DOHH2 (cell line): ENCODE results near the gene RAF1.

Source experiments
- H3F3A ChIP-seq: fragments of 200-600 bp; sonication (generic), shearing (Covaris generic); 2 replicates; pipeline ENCODE4 v1.6.0; 2016; ENCODE audit warnings: antibody characterized with exemption, mild to moderate bottlenecking; ENCODE audit not compliant: control insufficient read depth, insufficient read depth
- H3K27ac ChIP-seq: fragments of 200-600 bp; sonication (generic); 2 replicates; pipeline ENCODE4 v1.5.1; 2014; ENCODE audit warnings: low read depth, mild to moderate bottlenecking, low read length, moderate library complexity
- H3K27me3 ChIP-seq: fragments of 200-600 bp; sonication (generic); 2 replicates; pipeline ENCODE4 v1.6.1; 2014; ENCODE audit warnings: mild to moderate bottlenecking, low read length, mixed read lengths; ENCODE audit not compliant: control insufficient read depth
- H3K36me3 ChIP-seq: fragments of 200-600 bp; sonication (generic); 2 replicates; pipeline ENCODE4 v1.6.1; 2014; ENCODE audit warnings: mild to moderate bottlenecking, low read length, moderate library complexity, mixed read lengths; ENCODE audit not compliant: control insufficient read depth
- H3K4me1 ChIP-seq: fragments of 200-600 bp; sonication (generic); 2 replicates; pipeline ENCODE4 v1.6.1; 2014; ENCODE audit warnings: mild to moderate bottlenecking, low read length, mixed read lengths; ENCODE audit not compliant: control insufficient read depth
- H3K4me2 ChIP-seq: fragments of 200-600 bp; sonication (generic); 2 replicates; pipeline ENCODE4 v1.6.0; 2014; ENCODE audit warnings: mild to moderate bottlenecking, low read length, moderate library complexity
- H3K4me3 ChIP-seq: fragments of 200-600 bp; sonication (generic); 2 replicates; pipeline ENCODE4 v1.5.1; 2014; ENCODE audit warnings: mild to moderate bottlenecking, low read length, mixed read lengths
- H3K79me2 ChIP-seq: fragments of 200-600 bp; sonication (generic); 2 replicates; pipeline ENCODE4 v1.6.1; 2014; ENCODE audit warnings: mild to moderate bottlenecking, low read length, mixed read lengths; ENCODE audit not compliant: control insufficient read depth
- H3K9me2 ChIP-seq: fragments of 200-600 bp; sonication (generic); replicated peaks from 2 replicates; pipeline ENCODE4 v1.6.1; 2014; ENCODE audit warnings: mild to moderate bottlenecking, low read length, mixed read lengths; ENCODE audit not compliant: control insufficient read depth
- H3K9me3 ChIP-seq: fragments of 200-600 bp; sonication (generic); 2 replicates; pipeline ENCODE4 v1.6.1; 2014; ENCODE audit warnings: antibody characterized with exemption, low read length, mixed read lengths; ENCODE audit not compliant: control insufficient read depth, insufficient read depth
- H4K20me1 ChIP-seq: fragments of 200-600 bp; sonication (generic); 2 replicates; pipeline ENCODE4 v1.6.0; 2014; ENCODE audit warnings: low read depth, mild to moderate bottlenecking, antibody characterized with exemption, low read length, moderate library complexity; ENCODE audit not compliant: control insufficient read depth, insufficient read depth
- EZH2phosphoT487 ChIP-seq: fragments of 200-600 bp; sonication (generic); IDR thresholded peaks from 2 replicates; pipeline ENCODE4 v1.6.1; 2017; ENCODE audit warnings: borderline replicate concordance, mild to moderate bottlenecking, antibody characterized with exemption, low read length, moderate library complexity, mixed read lengths
- TF ChIP-seq, protein P1 (sequence below): fragments of 200-600 bp; sonication (generic); IDR thresholded peaks from one replicate; pipeline ENCODE4 v1.5.1; 2014; ENCODE audit warnings: antibody characterized with exemption, mild to moderate bottlenecking, low read depth, low read length; ENCODE audit not compliant: poor library complexity, severe bottlenecking

RAF1 gene

GRCh38 chr3:12579905-12580304 is 84.0 kb downstream of the RAF1 start:
- peaks cover 3% of the 10 kb centered on the region; the same call in 1 of the 2 replicates for H4K20me1 ChIP-seq
- H3K79me2 ChIP-seq = no peaks in the 10 kb centered on the region
- H3F3A ChIP-seq = peaks cover 8% of the 10 kb centered on the region; the same call in 1 of the 2 replicates
- no peak overlapping the region for H3K4me3 ChIP-seq
- peaks cover 68% of the 10 kb centered on the region for H3K36me3 ChIP-seq
- H3K27me3 ChIP-seq = no peaks in the 10 kb centered on the region
- H3K4me2 ChIP-seq = no peak overlapping the region
- H3K9me3 ChIP-seq = no peaks in the 10 kb centered on the region
- H3K9me2 ChIP-seq = no peaks in the 10 kb centered on the region
- no peak for TF ChIP-seq EZH2phosphoT487
- TF ChIP-seq, protein P1, sequence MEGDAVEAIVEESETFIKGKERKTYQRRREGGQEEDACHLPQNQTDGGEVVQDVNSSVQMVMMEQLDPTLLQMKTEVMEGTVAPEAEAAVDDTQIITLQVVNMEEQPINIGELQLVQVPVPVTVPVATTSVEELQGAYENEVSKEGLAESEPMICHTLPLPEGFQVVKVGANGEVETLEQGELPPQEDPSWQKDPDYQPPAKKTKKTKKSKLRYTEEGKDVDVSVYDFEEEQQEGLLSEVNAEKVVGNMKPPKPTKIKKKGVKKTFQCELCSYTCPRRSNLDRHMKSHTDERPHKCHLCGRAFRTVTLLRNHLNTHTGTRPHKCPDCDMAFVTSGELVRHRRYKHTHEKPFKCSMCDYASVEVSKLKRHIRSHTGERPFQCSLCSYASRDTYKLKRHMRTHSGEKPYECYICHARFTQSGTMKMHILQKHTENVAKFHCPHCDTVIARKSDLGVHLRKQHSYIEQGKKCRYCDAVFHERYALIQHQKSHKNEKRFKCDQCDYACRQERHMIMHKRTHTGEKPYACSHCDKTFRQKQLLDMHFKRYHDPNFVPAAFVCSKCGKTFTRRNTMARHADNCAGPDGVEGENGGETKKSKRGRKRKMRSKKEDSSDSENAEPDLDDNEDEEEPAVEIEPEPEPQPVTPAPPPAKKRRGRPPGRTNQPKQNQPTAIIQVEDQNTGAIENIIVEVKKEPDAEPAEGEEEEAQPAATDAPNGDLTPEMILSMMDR = no peak
- H3K4me1 ChIP-seq = 0 out of 2 replicates have a peak, but pooled peaks cover 3% of the 10 kb centered on the region
- H3K27ac ChIP-seq = no peak overlapping the region

DNA sequence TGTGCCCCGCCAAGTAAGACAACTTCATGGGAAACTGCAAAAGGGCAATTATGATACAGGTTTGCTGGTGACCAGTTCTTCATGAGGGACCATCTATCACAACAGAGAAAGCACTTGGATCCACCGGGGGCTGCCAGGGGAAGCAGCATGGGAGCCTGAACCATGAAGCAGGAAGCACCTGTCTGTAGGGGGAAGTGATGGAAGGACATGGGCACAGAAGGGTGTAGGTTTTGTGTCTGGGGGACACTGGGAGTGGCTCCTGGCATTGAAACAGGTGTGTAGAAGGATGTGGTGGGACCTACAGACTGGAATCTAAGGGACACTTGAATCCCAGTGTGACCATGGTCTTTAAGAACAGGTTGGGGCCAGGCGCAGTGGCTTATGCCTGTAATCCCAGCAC is 84.5 kb downstream of the RAF1 start:
- Histone ChIP-seq H3K36me3 (peaks cover 68% of the 10 kb centered on the region), H3K9me2 (no peaks in the 10 kb centered on the region), H3K27me3 (no peaks in the 10 kb centered on the region), H3K4me1 (0 out of 2 replicates have a peak, but pooled peaks cover 3% of the 10 kb centered on the region), H3K27ac (no peak overlapping the region), H3K4me3 (no peak overlapping the region), H3K79me2 (no peaks in the 10 kb centered on the region), H4K20me1 (peaks cover 3% of the 10 kb centered on the region; the same call in 1 of the 2 replicates), H3F3A (peaks cover 8% of the 10 kb centered on the region; the same call in 1 of the 2 replicates), H3K9me3 (no peaks in the 10 kb centered on the region), H3K4me2 (no peak overlapping the region)
- TF ChIP-seq, protein P1 = no peak
- TF ChIP-seq EZH2phosphoT487 = no peak

DNA sequence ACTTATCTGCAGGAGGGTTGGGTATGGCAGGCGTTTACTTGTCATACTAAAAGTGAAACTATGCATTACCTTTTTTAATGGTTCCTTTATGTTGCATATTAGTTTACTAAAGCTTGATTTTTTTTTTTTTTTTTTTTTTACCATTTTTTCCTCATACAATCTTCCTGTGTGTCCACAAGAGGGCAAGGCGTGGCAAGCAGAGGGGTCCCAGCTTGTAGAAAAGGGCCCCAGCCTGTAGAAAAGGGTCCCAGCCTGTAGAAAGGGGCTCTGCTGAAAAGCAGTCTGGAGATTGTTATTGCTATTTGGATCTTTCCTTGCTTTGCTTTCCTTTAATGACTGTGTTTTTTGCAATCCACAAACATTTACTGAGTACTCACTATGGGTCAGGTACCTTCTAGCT is 85.2 kb downstream of the RAF1 start:
- Histone ChIP-seq H3K4me2 (no peak overlapping the region), H3K9me2 (no peaks in the 10 kb centered on the region), H3K27ac (no peak overlapping the region), H3F3A (peaks cover 8% of the 10 kb centered on the region; the same call in 1 of the 2 replicates), H3K4me1 (0 out of 2 replicates have a peak, but pooled peaks cover 3% of the 10 kb centered on the region), H3K27me3 (no peaks in the 10 kb centered on the region), H3K4me3 (no peak overlapping the region), H3K79me2 (no peaks in the 10 kb centered on the region), H3K36me3 (peaks cover 67% of the 10 kb centered on the region), H4K20me1 (peaks cover 3% of the 10 kb centered on the region; the same call in 1 of the 2 replicates), H3K9me3 (no peaks in the 10 kb centered on the region)
- TF ChIP-seq EZH2phosphoT487 = no peak
- TF ChIP-seq, protein P1 = no peak
